ENCODE data around the gene MS4A10. TPM values are rescaled to one million over a fixed set of nuclear protein-coding genes. Genes with fewer than 3 reads are reported as not detected.
A peak's percentile ranks its signal among the peaks of the same experiment; 100 is the strongest.

Gene MS4A10
- not detected for total RNA-seq (2013)
- polyA plus RNA-seq, result not detected
- 0.14 TPM in 1 of 2 replicates, not detected in the other for polyA minus RNA-seq
- 0 to 0.35 (median 0) reads per million in 11 experiments for total RNA-seq

DNA sequence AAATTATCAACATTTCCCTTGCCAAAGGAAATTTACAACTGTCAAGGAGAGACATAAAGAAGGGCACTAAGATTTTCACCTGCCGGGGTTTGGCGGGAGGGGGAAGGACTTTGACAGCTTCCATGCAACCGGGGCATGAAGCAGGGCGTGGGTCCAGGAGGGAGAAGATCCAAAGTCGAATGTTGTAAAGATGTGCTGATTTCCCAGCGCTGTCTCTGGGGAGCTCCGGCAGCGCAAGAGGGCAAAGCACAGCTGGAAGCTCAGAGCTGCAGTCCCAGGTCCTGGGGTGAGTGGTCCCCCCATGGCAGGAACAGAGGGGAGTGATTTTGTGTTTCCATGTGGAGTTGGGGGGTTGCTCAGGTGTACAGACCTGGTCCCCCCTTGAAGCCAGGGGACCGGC lies at the start of gene MS4A10:
Gene MS4A10 (plus strand): TSS at position 198 of the 400 bp plus-strand sequence. CDS start 5,003 bp downstream, outside the sequence.
- Histone ChIP-seq H3K36me3 (replicated peaks in 1 of 2; ENCODE audit: control insufficient read depth in 1 of 2, insufficient read depth in 2 of 2, low read length in 2 of 2) (no peaks in the 10 kb centered on the region), H2AFZ (ENCODE audit: insufficient read depth, low read depth, low read length, poor library complexity, severe bottlenecking) (no peak within 1 kb of the TSS), H3K27me3 (ENCODE audit: control insufficient read depth in 2 of 2, insufficient read depth in 2 of 2, low read length in 2 of 2) (no peaks in the 10 kb centered on the region), H3K9me3 (replicated peaks in 1 of 2; ENCODE audit: control insufficient read depth in 1 of 2, insufficient read depth in 1 of 2, low read length in 2 of 2) (no peaks in the 10 kb centered on the region), H3K4me1 (ENCODE audit: control insufficient read depth in 1 of 2, insufficient read depth in 2 of 2, low read length in 2 of 2) (no peaks in the 10 kb centered on the region), H3K9ac (ENCODE audit: insufficient read depth, low read length, poor library complexity, severe bottlenecking) (no peak within 1 kb of the TSS), H3K4me3 (replicated peaks in 1 of 3; ENCODE audit: low read depth in 2 of 3, low read length in 3 of 3) (no peak within 1 kb of the TSS), H4K20me1 (ENCODE audit: insufficient read depth, low read length) (no peaks in the 10 kb centered on the region), H3K4me2 (replicated peaks; ENCODE audit: extremely low read depth, low read length, poor library complexity, severe bottlenecking) (no peak within 1 kb of the TSS), H3K27ac (ENCODE audit: low read depth in 1 of 2, low read length in 2 of 2) (no peak within 1 kb of the TSS), H3K79me2 (ENCODE audit: insufficient read depth, low read length) (no peaks in the 10 kb centered on the region)
- TF ChIP-seq, protein P1, sequence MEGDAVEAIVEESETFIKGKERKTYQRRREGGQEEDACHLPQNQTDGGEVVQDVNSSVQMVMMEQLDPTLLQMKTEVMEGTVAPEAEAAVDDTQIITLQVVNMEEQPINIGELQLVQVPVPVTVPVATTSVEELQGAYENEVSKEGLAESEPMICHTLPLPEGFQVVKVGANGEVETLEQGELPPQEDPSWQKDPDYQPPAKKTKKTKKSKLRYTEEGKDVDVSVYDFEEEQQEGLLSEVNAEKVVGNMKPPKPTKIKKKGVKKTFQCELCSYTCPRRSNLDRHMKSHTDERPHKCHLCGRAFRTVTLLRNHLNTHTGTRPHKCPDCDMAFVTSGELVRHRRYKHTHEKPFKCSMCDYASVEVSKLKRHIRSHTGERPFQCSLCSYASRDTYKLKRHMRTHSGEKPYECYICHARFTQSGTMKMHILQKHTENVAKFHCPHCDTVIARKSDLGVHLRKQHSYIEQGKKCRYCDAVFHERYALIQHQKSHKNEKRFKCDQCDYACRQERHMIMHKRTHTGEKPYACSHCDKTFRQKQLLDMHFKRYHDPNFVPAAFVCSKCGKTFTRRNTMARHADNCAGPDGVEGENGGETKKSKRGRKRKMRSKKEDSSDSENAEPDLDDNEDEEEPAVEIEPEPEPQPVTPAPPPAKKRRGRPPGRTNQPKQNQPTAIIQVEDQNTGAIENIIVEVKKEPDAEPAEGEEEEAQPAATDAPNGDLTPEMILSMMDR (IDR thresholded peaks at IDR 0.05), result no peak
- Mint-ChIP-seq H3K36me3 (no peaks in the 10 kb centered on the region), H3K27me3 (ENCODE audit: low read depth in 3 of 3) (peaks cover 0 to 4% (median 2%) of the 10 kb centered on the region in 3 donors), H3K9me3 (peaks cover 0 to under 1% (median 0%) of the 10 kb centered on the region in 7 donors), H3K27ac (peak within 1 kb of the TSS in 1 of 7 donors; percentile 1), H3K4me3 (no peak within 1 kb of the TSS), H3K4me1 (no peaks in the 10 kb centered on the region)
- WGBS (ENCODE audit: insufficient coverage), result 92% methylated on average over 8 of the region's 9 CpGs
- no peak for DNase-seq
- intact Hi-C loops (cut with micrococcal nuclease), result no loop called here

DNA sequence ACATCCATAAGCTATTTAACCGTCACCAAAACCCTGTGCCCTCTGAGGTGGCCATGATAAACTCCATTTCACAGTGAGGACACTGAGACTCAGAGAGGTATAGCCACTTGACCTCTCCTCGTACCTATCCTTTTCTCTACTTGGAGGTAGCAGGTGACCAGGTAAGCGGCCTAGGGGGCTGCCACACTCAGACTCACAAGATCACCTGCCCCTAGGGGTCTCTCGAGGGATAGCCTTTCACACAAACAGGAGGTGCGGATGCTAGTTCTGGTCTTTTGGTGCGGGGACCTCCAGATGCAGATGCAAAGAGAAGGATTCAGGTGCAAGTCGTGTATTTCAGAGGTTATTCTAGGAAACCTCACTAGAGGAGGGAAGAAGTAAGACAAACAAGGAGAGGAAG lies 46.0 kb upstream of the MS4A10 start:
- Mint-ChIP-seq H3K27me3 (ENCODE audit: low read depth in 3 of 3) (peaks cover 1 to 3% (median 2%) of the 10 kb centered on the region in 3 donors), H3K9me3 (peaks cover 0 to 6% (median 2%) of the 10 kb centered on the region in 7 donors), H3K36me3 (no peaks in the 10 kb centered on the region), H3K27ac (no peak overlapping the region), H3K4me3 (no peak overlapping the region), H3K4me1 (no peaks in the 10 kb centered on the region)
- WGBS (ENCODE audit: insufficient coverage), result 72% methylated on average over 4 of the region's 7 CpGs
- TF ChIP-seq, protein P1 (IDR thresholded peaks at IDR 0.05), result no peak
- H3K4me1 ChIP-seq (ENCODE audit: control insufficient read depth in 1 of 2, insufficient read depth in 2 of 2, low read length in 2 of 2), result no peaks in the 10 kb centered on the region
- H3K27ac ChIP-seq (ENCODE audit: low read depth in 1 of 2, low read length in 2 of 2), result no peak overlapping the region
- no peak overlapping the region for H3K9ac ChIP-seq (ENCODE audit: insufficient read depth, low read length, poor library complexity, severe bottlenecking)
- no peak for DNase-seq
- peaks cover 0 to 2% of the 10 kb centered on the region in 2 donors for H3K27me3 ChIP-seq (ENCODE audit: control insufficient read depth in 2 of 2, insufficient read depth in 2 of 2, low read length in 2 of 2)
- intact Hi-C loops (cut with micrococcal nuclease), result no loop called here
- H3K9me3 ChIP-seq (replicated peaks in 1 of 2; ENCODE audit: control insufficient read depth in 1 of 2, insufficient read depth in 1 of 2, low read length in 2 of 2), result no peaks in the 10 kb centered on the region
- no peak overlapping the region for H3K4me2 ChIP-seq (replicated peaks; ENCODE audit: extremely low read depth, low read length, poor library complexity, severe bottlenecking)
- H3K4me3 ChIP-seq (replicated peaks in 1 of 3; ENCODE audit: low read depth in 2 of 3, low read length in 3 of 3), result no peak overlapping the region
- no peaks in the 10 kb centered on the region for H4K20me1 ChIP-seq (ENCODE audit: insufficient read depth, low read length)
- H2AFZ ChIP-seq (ENCODE audit: insufficient read depth, low read depth, low read length, poor library complexity, severe bottlenecking), result no peak overlapping the region
- H3K79me2 ChIP-seq (ENCODE audit: insufficient read depth, low read length), result no peaks in the 10 kb centered on the region
- no peaks in the 10 kb centered on the region for H3K36me3 ChIP-seq (replicated peaks in 1 of 2; ENCODE audit: control insufficient read depth in 1 of 2, insufficient read depth in 2 of 2, low read length in 2 of 2)

Data from CD14-positive monocyte (primary cell).